Lower leg skin (tissue), 4 donors: ENCODE measurements around the gene PUM2. TPM values are rescaled to one million over a fixed set of nuclear protein-coding genes. Genes with fewer than 3 reads are reported as not detected.

ENCODE experiments used
- DNase-seq, 2 donors: peaks; one replicate each; pipeline ENCODE4 v3.0.0-alpha.2; 2019; ENCODE audit warnings: low spot score in 2 of 2
- H3K4me3 ChIP-seq: fragments of 200-600 bp; sonication (generic); 2 replicates; pipeline ENCODE4 v1.5.1; 2017; ENCODE audit warnings: mild to moderate bottlenecking, low read depth; ENCODE audit not compliant: poor library complexity, severe bottlenecking
- POLR2A ChIP-seq, 2 donors: fragments of 450-650 bp; IDR thresholded peaks; one replicate each; pipeline ENCODE4 v1.6.1; 2016 to 2017; ENCODE audit warnings: antibody characterized with exemption in 2 of 2, mild to moderate bottlenecking in 1 of 2, moderate library complexity in 1 of 2
- WGBS, 2 donors: methylation state at CpG; one replicate each; pipeline ENCODE4 v1.1.5; 2018; 5-methylcytosine and 5-hydroxymethylcytosine counted together
- intact Hi-C: fragments of 100-400 bp; cut with DNase I; formaldehyde crosslinking; loops from one replicate; pipeline ENCODE4 v1.15.0; 2023; ENCODE audit warnings: low total_unique reads
- total RNA-seq, 4 donors: library from RNA; depleted of rRNA; stranded (reverse); fragments of >200 nt; gene quantifications; one replicate each; pipeline ENCODE4 v1.1.0, GENCODE V29; 2016
- TF ChIP-seq, protein P1 (sequence below), 3 donors: fragments of 450-650 bp; IDR thresholded peaks; one replicate each; pipeline ENCODE4 v1.5.1; 2016; ENCODE audit warnings: antibody characterized with exemption in 3 of 3, mild to moderate bottlenecking in 3 of 3, moderate library complexity in 2 of 3

PUM2 gene
- total RNA-seq, 4 donors from 2014 or later: 82.5 to 88.1 (median 84.8) TPM

DNA sequence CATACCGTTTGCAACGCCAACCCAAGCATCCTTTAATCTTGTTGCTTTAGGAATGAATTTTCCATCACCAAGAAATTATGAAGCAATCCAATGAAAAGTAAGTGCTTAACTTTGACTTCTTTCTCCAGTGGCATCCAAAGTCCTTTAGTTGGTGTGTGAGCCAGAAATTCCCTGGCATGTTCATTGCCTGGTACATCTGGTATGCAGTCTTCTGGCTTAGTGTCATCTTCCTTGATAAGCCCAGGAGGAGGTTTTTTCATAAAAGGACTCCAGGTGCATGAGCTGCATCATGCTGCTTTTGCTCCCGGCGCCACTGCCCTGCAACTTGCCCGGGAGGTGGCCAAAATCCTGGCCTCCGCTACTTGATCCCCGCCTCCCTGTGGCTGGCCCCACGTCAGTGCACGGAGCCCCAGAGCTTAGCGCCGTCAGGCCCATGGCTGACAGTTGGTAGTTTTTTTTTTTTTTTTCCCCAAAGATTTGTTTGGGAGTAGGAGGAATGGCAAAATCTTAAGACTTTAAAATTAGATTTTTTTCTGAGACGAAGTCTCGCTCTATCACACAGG lies 58.7 kb downstream of the PUM2 start:
- no peak for DNase-seq
- TF ChIP-seq POLR2A (IDR thresholded peaks at IDR 0.05): no peak
- TF ChIP-seq, protein P1, sequence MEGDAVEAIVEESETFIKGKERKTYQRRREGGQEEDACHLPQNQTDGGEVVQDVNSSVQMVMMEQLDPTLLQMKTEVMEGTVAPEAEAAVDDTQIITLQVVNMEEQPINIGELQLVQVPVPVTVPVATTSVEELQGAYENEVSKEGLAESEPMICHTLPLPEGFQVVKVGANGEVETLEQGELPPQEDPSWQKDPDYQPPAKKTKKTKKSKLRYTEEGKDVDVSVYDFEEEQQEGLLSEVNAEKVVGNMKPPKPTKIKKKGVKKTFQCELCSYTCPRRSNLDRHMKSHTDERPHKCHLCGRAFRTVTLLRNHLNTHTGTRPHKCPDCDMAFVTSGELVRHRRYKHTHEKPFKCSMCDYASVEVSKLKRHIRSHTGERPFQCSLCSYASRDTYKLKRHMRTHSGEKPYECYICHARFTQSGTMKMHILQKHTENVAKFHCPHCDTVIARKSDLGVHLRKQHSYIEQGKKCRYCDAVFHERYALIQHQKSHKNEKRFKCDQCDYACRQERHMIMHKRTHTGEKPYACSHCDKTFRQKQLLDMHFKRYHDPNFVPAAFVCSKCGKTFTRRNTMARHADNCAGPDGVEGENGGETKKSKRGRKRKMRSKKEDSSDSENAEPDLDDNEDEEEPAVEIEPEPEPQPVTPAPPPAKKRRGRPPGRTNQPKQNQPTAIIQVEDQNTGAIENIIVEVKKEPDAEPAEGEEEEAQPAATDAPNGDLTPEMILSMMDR (IDR thresholded peaks at IDR 0.05): no peak
- WGBS, 2 donors: 87 to 88% methylated on average over 13 of the region's 13 CpGs
- H3K4me3 ChIP-seq: no peak overlapping the region
- intact Hi-C loops: no loop called here

DNA sequence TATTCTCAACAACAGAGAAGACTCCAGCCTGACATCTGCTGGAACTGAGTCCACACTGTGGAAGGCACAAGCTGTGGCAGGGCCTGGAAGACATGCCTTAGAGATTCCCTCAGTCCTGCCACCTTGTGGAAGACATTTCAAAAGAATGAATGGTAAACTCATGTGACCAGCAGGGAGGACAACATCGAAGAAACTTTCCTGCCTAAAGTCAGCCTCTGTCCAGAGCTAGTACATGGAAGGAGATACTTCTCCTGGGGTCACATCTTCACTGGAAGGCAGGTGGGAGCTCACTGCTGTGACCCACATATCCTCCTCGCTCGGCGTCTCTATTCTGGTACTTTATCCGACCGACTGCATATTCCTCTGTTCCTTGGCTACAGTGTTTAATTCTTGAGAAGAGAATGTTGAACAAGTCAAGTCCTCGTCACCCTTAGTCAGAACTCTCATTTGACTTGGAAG lies 59.5 kb downstream of the PUM2 start:
- no peak for TF ChIP-seq POLR2A (IDR thresholded peaks at IDR 0.05)
- TF ChIP-seq, protein P1 (IDR thresholded peaks at IDR 0.05): no peak
- H3K4me3 ChIP-seq: no peak overlapping the region
- intact Hi-C loops: no loop called here
- 68 to 78% methylated on average over 7 of the region's 7 CpGs for WGBS, 2 donors
- peak in 1 of 2 donors; percentile 43 for DNase-seq

DNA sequence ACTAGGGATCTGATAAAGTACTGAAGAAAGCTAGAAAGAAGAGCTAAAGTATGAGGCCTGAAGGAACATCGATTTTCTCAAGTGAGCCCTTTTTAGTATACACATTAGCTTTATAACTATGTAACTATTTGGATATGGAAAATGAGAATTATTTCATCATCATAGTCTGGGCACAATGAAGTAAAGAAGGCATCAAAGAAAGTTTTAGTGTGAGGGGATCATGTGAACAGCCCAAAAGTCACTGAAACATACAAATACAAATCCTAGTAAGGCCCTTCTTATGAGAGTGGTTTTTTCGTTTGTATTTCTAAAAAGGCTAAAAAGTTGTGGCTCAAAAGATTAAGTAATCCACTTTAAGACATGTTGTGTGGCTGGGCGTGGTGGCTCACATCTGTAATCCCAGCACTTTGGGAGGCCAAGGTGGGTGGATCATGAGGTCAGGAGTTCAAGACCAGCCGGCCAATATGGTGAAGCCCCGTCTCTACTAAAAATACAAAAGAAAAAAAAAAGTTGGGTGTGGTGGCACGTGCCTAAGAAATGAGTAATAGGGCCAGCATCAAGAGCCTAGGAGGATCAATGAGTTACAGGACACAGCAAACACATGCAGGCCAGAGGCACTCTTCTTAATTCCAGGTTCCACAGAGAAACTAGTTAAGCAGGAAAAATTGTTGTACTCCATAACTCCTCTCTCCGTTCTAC lies 61.9 kb downstream of the PUM2 start:
- DNase-seq: no peak
- intact Hi-C loops: no loop called here
- 49 to 61% methylated on average over 7 of the region's 7 CpGs for WGBS, 2 donors
- H3K4me3 ChIP-seq: no peak overlapping the region
- TF ChIP-seq POLR2A (IDR thresholded peaks at IDR 0.05): no peak
- TF ChIP-seq, protein P1 (IDR thresholded peaks at IDR 0.05): no peak

DNA sequence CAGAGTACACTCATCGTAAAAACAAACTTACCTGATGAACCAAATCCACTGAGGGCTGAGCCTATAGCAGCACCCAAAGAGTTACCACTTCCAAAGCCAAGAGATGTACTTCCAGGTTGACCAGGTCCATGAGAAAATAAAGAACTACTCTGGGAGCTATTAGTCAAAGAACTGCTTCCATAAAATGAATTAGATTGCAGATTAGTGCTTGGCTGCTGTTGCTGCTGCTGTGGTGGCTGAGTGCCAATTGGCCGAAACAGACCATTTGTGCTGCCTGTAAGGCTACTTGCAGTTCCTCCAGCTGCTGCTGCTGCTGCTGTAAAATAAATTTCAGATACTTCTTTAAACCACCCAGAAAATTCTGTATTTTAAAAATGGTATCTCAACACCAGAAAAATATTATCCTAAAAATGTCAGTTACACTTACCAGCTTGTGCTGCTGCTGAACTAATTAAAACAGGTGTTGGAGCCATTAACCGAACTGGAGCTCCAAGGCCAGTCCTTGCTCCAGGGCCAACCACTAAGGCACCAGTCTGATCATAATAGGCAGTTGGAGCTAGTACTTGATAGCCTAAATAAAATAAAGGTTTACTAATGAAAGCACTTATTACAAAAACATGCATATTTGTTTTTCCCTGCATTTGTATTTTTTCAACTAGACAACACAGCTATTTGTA lies 67.6 kb downstream of the PUM2 start:
- intact Hi-C loops: no loop called here
- no peak for DNase-seq
- WGBS, 2 donors: 75 to 82% methylated on average over 3 of the region's 3 CpGs
- TF ChIP-seq, protein P1 (IDR thresholded peaks at IDR 0.05): no peak
- TF ChIP-seq POLR2A (IDR thresholded peaks at IDR 0.05): no peak
- H3K4me3 ChIP-seq: no peak overlapping the region

DNA sequence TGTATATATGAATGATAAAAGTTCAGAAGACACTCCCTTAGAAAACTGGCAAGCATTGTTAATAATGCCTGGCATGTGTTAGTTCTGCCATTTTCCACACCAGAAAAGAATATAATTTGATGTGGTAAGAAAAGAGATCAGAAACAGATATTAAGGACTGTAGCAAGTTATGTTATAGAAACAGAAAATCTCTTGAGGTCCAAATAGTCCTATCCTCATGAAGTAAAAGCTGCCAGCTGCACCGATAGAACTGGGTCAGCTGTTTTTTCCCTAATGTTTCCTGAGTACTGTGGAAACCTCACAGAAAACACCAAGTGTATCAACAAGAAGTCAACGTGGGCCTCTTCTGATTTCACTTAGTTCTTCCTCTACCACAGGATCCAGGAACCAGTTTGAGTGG lies 68.8 kb downstream of the PUM2 start:
- intact Hi-C loops: no loop called here

More for the DNA sequence above, 68.8 kb downstream of the PUM2 start:
- 54 to 64% methylated on average over 2 of the region's 2 CpGs for WGBS, 2 donors
- DNase-seq: no peak
- no peak overlapping the region for H3K4me3 ChIP-seq
- no peak for TF ChIP-seq POLR2A (IDR thresholded peaks at IDR 0.05)
- TF ChIP-seq, protein P1 (IDR thresholded peaks at IDR 0.05): no peak
